ENCODE measurements around the gene NRSN2.
"Not testable (repeated sequence)": the region's sequence is repeated elsewhere in the genome, so short reads cannot be mapped to it uniquely, and the experiment has no call there.

NRSN2 gene

GRCh38 chr20:370151-370600, 23.3 kb downstream of the NRSN2 start:
- Mint-ChIP-seq H3K27ac (peak overlapping the region; percentile 39), H3K4me1 (ENCODE audit: low read depth) (peaks cover 41% of the 10 kb centered on the region), H3K4me3 (no peak overlapping the region), H3K36me3 (ENCODE audit: low read depth) (no peaks in the 10 kb centered on the region), H3K27me3 (no peaks in the 10 kb centered on the region), H3K9me3 (no peaks in the 10 kb centered on the region)
- intact Hi-C loops (cut with micrococcal nuclease): loop anchor here (5.0 kb wide), 1 partner anchor 37 kb away; the partner anchor contains the start of gene RBCK1

- Mint-ChIP-seq H3K4me3 (no peak overlapping the region), H3K27me3 (no peaks in the 10 kb centered on the region), H3K36me3 (ENCODE audit: low read depth) (no peaks in the 10 kb centered on the region), H3K4me1 (ENCODE audit: low read depth) (peaks cover 37% of the 10 kb centered on the region), H3K27ac (peak overlapping the region; percentile 81), H3K9me3 (no peaks in the 10 kb centered on the region)
- intact Hi-C loops (cut with micrococcal nuclease): loop anchor here (5.0 kb wide), 1 partner anchor 36 kb away; the partner anchor contains the start of gene RBCK1
Measured at GRCh38 chr20:370977-371754, 24.3 kb downstream of the NRSN2 start.

GRCh38 chr20:371755-372542, 25.0 kb downstream of the NRSN2 start:
- intact Hi-C loops (cut with micrococcal nuclease): loop anchor here (2.0 to 5.0 kb wide), 3 partner anchors 17 to 47 kb away; partner anchors contain the start of genes RBCK1 and SOX12
- Mint-ChIP-seq H3K9me3 (no peaks in the 10 kb centered on the region), H3K4me3 (no peak overlapping the region), H3K4me1 (ENCODE audit: low read depth) (peaks cover 37% of the 10 kb centered on the region), H3K27me3 (no peaks in the 10 kb centered on the region), H3K27ac (peak overlapping the region; percentile 81), H3K36me3 (ENCODE audit: low read depth) (no peaks in the 10 kb centered on the region)

GRCh38 chr20:372543-373082, 25.7 kb downstream of the NRSN2 start:
- not testable (repeated sequence) for H3K4me3 Mint-ChIP-seq; H3K27me3 Mint-ChIP-seq; H3K36me3 Mint-ChIP-seq (ENCODE audit: low read depth); H3K9me3 Mint-ChIP-seq
- intact Hi-C loops (cut with micrococcal nuclease): loop anchor here (2.0 to 5.0 kb wide), 3 partner anchors 18 to 48 kb away; partner anchors contain the start of genes RBCK1 and SOX12
- Mint-ChIP-seq H3K4me1 (ENCODE audit: low read depth) (peaks cover 37% of the 10 kb centered on the region), H3K27ac (peak overlapping the region; percentile 81)

GRCh38 chr20:373171-373890, 26.4 kb downstream of the NRSN2 start:
- Mint-ChIP-seq H3K27me3 (peaks cover 3% of the 10 kb centered on the region), H3K27ac (peak overlapping the region; percentile 81), H3K36me3 (ENCODE audit: low read depth) (no peaks in the 10 kb centered on the region), H3K4me3 (no peak overlapping the region), H3K4me1 (ENCODE audit: low read depth) (peaks cover 37% of the 10 kb centered on the region), H3K9me3 (no peaks in the 10 kb centered on the region)
- intact Hi-C loops (cut with micrococcal nuclease): loop anchor here (2.0 to 5.0 kb wide), 3 partner anchors 19 to 49 kb away; partner anchors contain the start of genes RBCK1 and SOX12

GRCh38 chr20:375265-375889, 28.5 kb downstream of the NRSN2 start:
- Mint-ChIP-seq H3K9me3 (no peaks in the 10 kb centered on the region), H3K4me3 (no peak overlapping the region), H3K27me3 (peaks cover 7% of the 10 kb centered on the region), H3K36me3 (ENCODE audit: low read depth) (no peaks in the 10 kb centered on the region), H3K4me1 (ENCODE audit: low read depth) (peaks cover 31% of the 10 kb centered on the region), H3K27ac (no peak overlapping the region)
- intact Hi-C loops (cut with micrococcal nuclease): no loop called here

GRCh38 chr20:376089-376488, 29.2 kb downstream of the NRSN2 start:
- Mint-ChIP-seq H3K27ac (no peak overlapping the region), H3K4me1 (ENCODE audit: low read depth) (peaks cover 31% of the 10 kb centered on the region), H3K36me3 (ENCODE audit: low read depth) (no peaks in the 10 kb centered on the region), H3K9me3 (no peaks in the 10 kb centered on the region), H3K4me3 (no peak overlapping the region), H3K27me3 (peaks cover 7% of the 10 kb centered on the region)
- intact Hi-C loops (cut with micrococcal nuclease): no loop called here

GRCh38 chr20:376750-377149, 29.8 kb downstream of the NRSN2 start:
- Mint-ChIP-seq H3K27ac (no peak overlapping the region), H3K4me1 (ENCODE audit: low read depth) (peaks cover 24% of the 10 kb centered on the region), H3K27me3 (peaks cover 7% of the 10 kb centered on the region), H3K4me3 (no peak overlapping the region), H3K9me3 (no peaks in the 10 kb centered on the region), H3K36me3 (ENCODE audit: low read depth) (peaks cover 6% of the 10 kb centered on the region)
- intact Hi-C loops (cut with micrococcal nuclease): no loop called here

GRCh38 chr20:377578-377977, 30.7 kb downstream of the NRSN2 start:
- H3K4me3 Mint-ChIP-seq; H3K27me3 Mint-ChIP-seq; H3K27ac Mint-ChIP-seq; intact Hi-C loops (cut with micrococcal nuclease); H3K9me3 Mint-ChIP-seq; H3K36me3 Mint-ChIP-seq (ENCODE audit: low read depth): not testable (repeated sequence)
- peaks cover 16% of the 10 kb centered on the region for H3K4me1 Mint-ChIP-seq (ENCODE audit: low read depth)

- Mint-ChIP-seq H3K27ac (no peak overlapping the region), H3K9me3 (no peaks in the 10 kb centered on the region), H3K36me3 (ENCODE audit: low read depth) (peaks cover 6% of the 10 kb centered on the region), H3K4me3 (no peak overlapping the region), H3K4me1 (ENCODE audit: low read depth) (peaks cover 2% of the 10 kb centered on the region), H3K27me3 (peaks cover 7% of the 10 kb centered on the region)
- intact Hi-C loops (cut with micrococcal nuclease): no loop called here
Measured at GRCh38 chr20:378961-379336, 32.0 kb downstream of the NRSN2 start.

- H3K4me1 Mint-ChIP-seq (ENCODE audit: low read depth): no peaks in the 10 kb centered on the region
- H3K27me3 Mint-ChIP-seq: peaks cover 7% of the 10 kb centered on the region
- H3K27ac Mint-ChIP-seq: peak overlapping the region; percentile 78
- no peaks in the 10 kb centered on the region for H3K9me3 Mint-ChIP-seq
- intact Hi-C loops (cut with micrococcal nuclease): loop anchor here (1.0 kb wide), 1 partner anchor 27 kb away; the partner anchor contains the start of gene RBCK1
- peaks cover 6% of the 10 kb centered on the region for H3K36me3 Mint-ChIP-seq (ENCODE audit: low read depth)
- H3K4me3 Mint-ChIP-seq: peak overlapping the region; percentile 89
Measured at GRCh38 chr20:380763-381580, 34.1 kb downstream of the NRSN2 start.

- H3K27ac Mint-ChIP-seq: peak overlapping the region; percentile 78
- intact Hi-C loops (cut with micrococcal nuclease): loop anchor here (1.0 kb wide), 1 partner anchor 27 kb away; the partner anchor contains the start of gene RBCK1
- H3K4me3 Mint-ChIP-seq: peak overlapping the region; percentile 89
- H3K27me3 Mint-ChIP-seq: peaks cover 7% of the 10 kb centered on the region
- no peaks in the 10 kb centered on the region for H3K4me1 Mint-ChIP-seq (ENCODE audit: low read depth)
- no peaks in the 10 kb centered on the region for H3K9me3 Mint-ChIP-seq
- peaks cover 6% of the 10 kb centered on the region for H3K36me3 Mint-ChIP-seq (ENCODE audit: low read depth)
Measured at GRCh38 chr20:381581-382290, 34.8 kb downstream of the NRSN2 start.
